HepG2 (cell line): ENCODE data around the gene WDR48. TPM values are rescaled to one million over a fixed set of nuclear protein-coding genes. Genes with fewer than 3 reads are reported as not detected.

Experiments used
- ATAC-seq: fragments of 200-7000 bp; cut with Tn5 transposase; 3 replicates; pipeline ENCODE4 v1.9.1; 2020; ENCODE audit warnings: mild to moderate bottlenecking, moderate library complexity
- BruUV-seq: library from RNA; stranded (reverse); fragments of 400-500 nt; replicated peaks from 2 replicates; lab custom pipeline; 2021; lab: Mats Ljungman, UMichigan
- CTCF ChIA-PET: fragments of 300-600 bp; formaldehyde crosslinking; extraction: SDS; loops from one replicate; lab custom pipeline; 2021; ENCODE audit warnings: low total read pairs, inconsistent platforms, low intra/inter-chr PET ratio; lab: Yijun Ruan, JAX
- POLR2A ChIA-PET: fragments of 350-600 bp; sonication (Branson Sonifier 250); formaldehyde crosslinking; loops from one replicate; lab custom pipeline; 2020; ENCODE audit warnings: antibody characterized with exemption, inconsistent platforms; lab: Yijun Ruan, JAX
- DNase-seq: peaks from one replicate; pipeline ENCODE4 v3.0.0-alpha.2; 2015; ENCODE audit warnings: low spot score
- FAIRE-seq: peaks from 3 replicates; lab custom pipeline; 2011; peaks lifted over from hg19 to GRCh38; lab: Jason Lieb, UNC
- H2AFZ ChIP-seq: one replicate; pipeline ENCODE4 v1.6.1; 2011; ENCODE audit warnings: low read length, inconsistent platforms
- H3K27ac ChIP-seq: fragments of 300-600 bp; 3 replicates; pipeline ENCODE4 v1.8.0; 2011; ENCODE audit warnings: mixed run types, mild to moderate bottlenecking, mixed read lengths, low read length, inconsistent platforms; ENCODE audit not compliant: insufficient read depth; ENCODE audit errors: extremely low read length
- H3K27me3 ChIP-seq, 2 experiments: fragments of 200-600 bp in 1 of 2; 2 replicates in 1 of 2; 3 replicates in 1 of 2; pipeline versions ENCODE4 v1.6.0 to v1.8.0; 2011; ENCODE audit warnings: low read length in 2 of 2, mild to moderate bottlenecking in 2 of 2, moderate library complexity in 2 of 2, inconsistent platforms in 1 of 2; ENCODE audit not compliant: insufficient read depth in 2 of 2, control insufficient read depth in 1 of 2
- H3K36me3 ChIP-seq, 2 experiments: fragments of 200-600 bp in 1 of 2; replicated peaks in 1 of 2; 2 replicates in 1 of 2; 3 replicates in 1 of 2; pipeline versions ENCODE4 v1.5.1 to v1.8.0; 2011; ENCODE audit warnings: low read length in 2 of 2, inconsistent platforms in 1 of 2; ENCODE audit not compliant: insufficient read depth in 2 of 2, control insufficient read depth in 1 of 2
- H3K4me1 ChIP-seq: 2 replicates; pipeline ENCODE4 v1.5.1; 2012; ENCODE audit warnings: low read length, inconsistent platforms; ENCODE audit not compliant: insufficient read depth
- H3K4me2 ChIP-seq: 2 replicates; pipeline ENCODE4 v1.6.0; 2011; ENCODE audit warnings: low read depth, low read length, inconsistent platforms
- H3K4me3 ChIP-seq, 3 experiments: fragments of 200-600 bp in 1 of 3; sonication (generic), shearing (Covaris generic) in 1 of 3; replicated peaks in 1 of 3; 2 replicates each; pipeline ENCODE4 v1.5.1; 2011 to 2016; ENCODE audit warnings: low read length in 3 of 3, inconsistent platforms in 2 of 3, low read depth in 2 of 3, mild to moderate bottlenecking in 2 of 3, control low read depth in 1 of 3, mixed read lengths in 1 of 3; ENCODE audit not compliant: insufficient read depth in 1 of 3
- H3K79me2 ChIP-seq: one replicate; pipeline ENCODE4 v1.6.1; 2011; ENCODE audit warnings: low read length, inconsistent platforms; ENCODE audit not compliant: insufficient read depth
- H3K9ac ChIP-seq: 2 replicates; pipeline ENCODE4 v1.6.0; 2011; ENCODE audit warnings: mild to moderate bottlenecking, low read depth, low read length, inconsistent platforms; ENCODE audit not compliant: insufficient read depth
- H3K9me3 ChIP-seq: 2 replicates; pipeline ENCODE4 v1.5.1; 2012; ENCODE audit warnings: mild to moderate bottlenecking, low read length
- H4K20me1 ChIP-seq: 2 replicates; pipeline ENCODE4 v1.6.0; 2011; ENCODE audit warnings: inconsistent platforms, mild to moderate bottlenecking, low read length, moderate library complexity; ENCODE audit not compliant: insufficient read depth
- ARHGAP35 ChIP-seq: sonication (generic); formaldehyde crosslinking; IDR thresholded peaks from 2 replicates; pipeline ENCODE4 v1.9.0; 2022; ENCODE audit warnings: mild to moderate bottlenecking, inconsistent platforms, moderate library complexity, missing genetic modification reagents, borderline replicate concordance
- ATF1 ChIP-seq: IDR thresholded peaks from 2 replicates; pipeline ENCODE4 v1.6.1; 2016; ENCODE audit warnings: mild to moderate bottlenecking, control low read depth
- BCL6 ChIP-seq: IDR thresholded peaks from 2 replicates; pipeline ENCODE4 v1.6.1; 2016; ENCODE audit warnings: missing genetic modification reagents, missing compliant biosample characterization
- HDAC2 ChIP-seq: sonication (generic); formaldehyde crosslinking; IDR thresholded peaks from 2 replicates; pipeline ENCODE4 v1.4.0; 2020; ENCODE audit warnings: missing genetic modification reagents
- HNF4G ChIP-seq, 2 experiments: sonication (generic) in 1 of 2; formaldehyde crosslinking in 1 of 2; IDR thresholded peaks; 2 replicates each; pipeline versions ENCODE4 v1.4.0 to v1.6.1; 2011 to 2020; ENCODE audit warnings: borderline replicate concordance in 2 of 2, low read depth in 2 of 2, mild to moderate bottlenecking in 2 of 2, low read length in 1 of 2, missing genetic modification reagents in 1 of 2, moderate library complexity in 1 of 2
- IRX3 ChIP-seq: sonication (generic); formaldehyde crosslinking; IDR thresholded peaks from 2 replicates; pipeline ENCODE4 v1.8.1; 2023; ENCODE audit warnings: mild to moderate bottlenecking, low read depth, missing genetic modification reagents, borderline replicate concordance
- ISX ChIP-seq: sonication (generic); formaldehyde crosslinking; conservative IDR thresholded peaks from 2 replicates; pipeline ENCODE4 v1.5.0; 2020; ENCODE audit warnings: missing genetic modification reagents
- JUNB ChIP-seq: sonication (generic); formaldehyde crosslinking; IDR thresholded peaks from 2 replicates; pipeline ENCODE4 v1.8.0; 2022; ENCODE audit warnings: missing genetic modification reagents, mild to moderate bottlenecking, borderline replicate concordance
- MXI1 ChIP-seq: IDR thresholded peaks from 3 replicates; pipeline ENCODE4 v1.6.1; 2012; ENCODE audit warnings: low read depth, low read length, inconsistent platforms, borderline replicate concordance
- NFE2L1 ChIP-seq: sonication (generic); formaldehyde crosslinking; IDR thresholded peaks from 2 replicates; pipeline ENCODE4 v1.4.0; 2020; ENCODE audit warnings: missing genetic modification reagents, mild to moderate bottlenecking, borderline replicate concordance
- NFRKB ChIP-seq: fragments of 450-650 bp; IDR thresholded peaks from 2 replicates; pipeline ENCODE4 v1.6.1; 2017
- PHF5A ChIP-seq: IDR thresholded peaks from one replicate; pipeline ENCODE4 v1.6.1; 2018; ENCODE audit warnings: low read depth, missing genetic modification reagents; ENCODE audit not compliant: unreplicated experiment
- POGZ ChIP-seq: sonication (generic); formaldehyde crosslinking; IDR thresholded peaks from 2 replicates; pipeline ENCODE4 v1.4.0; 2020; ENCODE audit warnings: mild to moderate bottlenecking, missing genetic modification reagents
- RAD21 ChIP-seq: fragments of 450-650 bp; formaldehyde crosslinking; IDR thresholded peaks from 2 replicates; pipeline ENCODE4 v1.5.0; 2020; ENCODE audit warnings: mild to moderate bottlenecking
- RBFOX2 ChIP-seq: fragments of 200-400 bp; formaldehyde crosslinking; IDR thresholded peaks from 2 replicates; pipeline ENCODE4 v1.6.1; 2017; ENCODE audit warnings: low read depth, mild to moderate bottlenecking, low read length
- SAP130 ChIP-seq: IDR thresholded peaks from 2 replicates; pipeline ENCODE4 v1.6.1; 2016; ENCODE audit warnings: low read depth
- YEATS2 ChIP-seq: sonication (generic); formaldehyde crosslinking; IDR thresholded peaks from 2 replicates; pipeline ENCODE4 v1.4.0; 2020; ENCODE audit warnings: missing genetic modification reagents, borderline replicate concordance
- ZBTB38 ChIP-seq: sonication (generic); formaldehyde crosslinking; IDR thresholded peaks from 2 replicates; pipeline ENCODE4 v1.5.1; 2020; ENCODE audit warnings: mild to moderate bottlenecking, missing genetic modification reagents
- ZFX ChIP-seq: sonication (generic); formaldehyde crosslinking; IDR thresholded peaks from 2 replicates; pipeline ENCODE4 v1.4.0; 2020; ENCODE audit warnings: mild to moderate bottlenecking, low read depth, missing genetic modification reagents, moderate library complexity
- ZNF101 ChIP-seq: sonication (generic); formaldehyde crosslinking; IDR thresholded peaks from 2 replicates; pipeline ENCODE4 v1.4.0; 2020; ENCODE audit warnings: mild to moderate bottlenecking, low read depth, missing genetic modification reagents, borderline replicate concordance
- ZNF292 ChIP-seq: sonication (generic); formaldehyde crosslinking; IDR thresholded peaks from 2 replicates; pipeline ENCODE4 v1.8.1; 2022; ENCODE audit warnings: mild to moderate bottlenecking, low read depth, missing genetic modification reagents, borderline replicate concordance
- ZNF768 ChIP-seq: sonication (generic); formaldehyde crosslinking; IDR thresholded peaks from 2 replicates; pipeline ENCODE4 v1.4.0; 2020; ENCODE audit warnings: missing genetic modification reagents
- WGBS: methylation state at CpG from one replicate; pipeline ENCODE4 v1.1.6; 2017; ENCODE audit warnings: low lambda C conversion rate; 5-methylcytosine and 5-hydroxymethylcytosine counted together
- in situ Hi-C: cut with HindIII; loops from 2 replicates; pipeline ENCODE4 v1.10.0; 2017; ENCODE audit warnings: low pct_unique_long_range_greater_than_20kb; ENCODE audit not compliant: extremely low pct_ligation_motif_present
- intact Hi-C: fragments of 100-400 bp; cut with micrococcal nuclease; formaldehyde crosslinking; loops from one replicate; pipeline ENCODE4 v1.10.0; 2022; ENCODE audit not compliant: unreplicated experiment
- polyA plus RNA-seq, 8 experiments: library from polyadenylated mRNA; depleted of rRNA in 3 of 8; stranded (reverse) in 7 of 8; unstranded in 1 of 8; fragments of >200 nt; fragmentation: Illumina TruSeq in 4 of 8; extraction: Trizol in 4 of 8; gene quantifications; 2 replicates each; pipeline versions ENCODE4 v1.2.1 to v1.2.3, GENCODE V29; 2011 to 2016; ENCODE audit warnings: low read depth in 4 of 8, missing spikeins in 1 of 8, mixed read lengths in 1 of 8; ENCODE audit not compliant: insufficient read depth in 1 of 8
- total RNA-seq, 5 experiments: library from RNA; depleted of rRNA; stranded (reverse); fragments of >200 nt; fragmentation: Illumina TruSeq; extraction: Trizol; gene quantifications; 2 replicates each; pipeline ENCODE4 v1.2.3, GENCODE V29; 2016; ENCODE audit warnings: low read depth in 1 of 5
- TF ChIP-seq, protein P1 (sequence below): sonication (generic); formaldehyde crosslinking; IDR thresholded peaks from 2 replicates; pipeline ENCODE4 v1.5.0; 2020; ENCODE audit warnings: mild to moderate bottlenecking, missing genetic modification reagents, borderline replicate concordance
- TF ChIP-seq, protein P2 (sequence below): sonication (generic); formaldehyde crosslinking; IDR thresholded peaks from 2 replicates; pipeline ENCODE4 v1.5.0; 2020; ENCODE audit warnings: missing genetic modification reagents, mild to moderate bottlenecking, borderline replicate concordance

Gene WDR48
- total and polyA plus RNA-seq, 2 of the 13 experiments (the other 11 are each of a cell fraction or from before 2014, with no cell fraction given) = 29.2 to 31.2 TPM

DNA sequence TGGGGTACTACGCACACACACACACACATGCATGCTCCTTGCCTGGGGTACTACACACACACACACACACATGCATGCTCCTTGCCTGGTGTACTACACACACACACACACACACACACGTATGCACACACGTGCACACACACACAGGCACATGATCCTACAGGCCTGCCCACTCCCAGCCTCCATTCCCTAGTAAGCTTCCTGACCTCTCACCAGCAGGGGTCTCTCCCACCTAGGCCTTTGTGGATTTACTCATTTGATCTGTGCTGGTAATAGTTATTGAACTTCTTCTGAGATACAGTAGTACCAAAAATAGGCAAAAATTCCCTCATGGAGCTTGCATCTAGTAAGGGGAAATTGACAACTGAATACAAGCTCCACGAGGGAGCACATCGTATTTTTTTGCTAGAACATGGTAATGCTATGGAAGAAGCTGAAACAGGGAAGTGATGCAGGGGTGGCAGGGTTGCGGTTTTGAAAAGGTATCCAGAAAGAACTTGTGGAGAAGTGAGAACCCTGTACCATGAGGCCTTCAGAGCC lies 74.8 kb downstream of the WDR48 start:
- H3K27ac ChIP-seq = no peak overlapping the region
- no peaks in the 10 kb centered on the region for H3K36me3 ChIP-seq
- intact Hi-C loops = loop anchor here (1.0 to 5.0 kb wide), 3 partner anchors 63 to 162 kb away; no protein-coding TSS in a partner anchor
- H3K27me3 ChIP-seq = no peaks in the 10 kb centered on the region
- H3K4me2 ChIP-seq = peak overlapping the region; percentile 9; the same call in 1 of the 2 replicates
- H3K4me3 ChIP-seq = no peak overlapping the region
- no peak overlapping the region for H3K9ac ChIP-seq
- H4K20me1 ChIP-seq = no peaks in the 10 kb centered on the region; the same call in 1 of the 2 replicates
- POLR2A ChIA-PET = interaction anchor here (1.2 to 1.8 kb wide), 2 partner anchors 16 to 162 kb away, joined by 4 to 5 read pairs; no protein-coding TSS in a partner anchor
- FAIRE-seq (peak; percentile 58), DNase-seq (peak; percentile 56), ATAC-seq (peak; percentile 90)
- 30% methylated on average over 6 of the region's 6 CpGs for WGBS
- no TSS peak for BruUV-seq
- in situ Hi-C loops = loop anchor here (5.0 kb wide), 2 partner anchors 61 to 161 kb away; no protein-coding TSS in a partner anchor
- no peaks in the 10 kb centered on the region for H3K9me3 ChIP-seq
- H3K79me2 ChIP-seq = no peaks in the 10 kb centered on the region
- CTCF ChIA-PET = interaction anchor here (0.9 to 3.2 kb wide), 6 partner anchors 30 to 165 kb away, joined by 3 to 20 read pairs (median 4); no protein-coding TSS in a partner anchor
- H2AFZ ChIP-seq = no peak overlapping the region
- H3K4me1 ChIP-seq = peaks cover 13% of the 10 kb centered on the region
- TF ChIP-seq POGZ (CRISPR knock-in tag) (no peak), NFE2L1 (no peak), PHF5A (CRISPR knock-in tag) (no peak), ZNF292 (CRISPR knock-in tag) (no peak), SAP130 (0 out of 2 replicates have a peak, but pooled peaks have one; percentile 12), RAD21 (peak; percentile 79), IRX3 (CRISPR knock-in tag) (no peak), ZFX (CRISPR knock-in tag) (no peak; the same call in 1 of the 2 replicates), NFRKB (no peak), JUNB (CRISPR knock-in tag) (no peak), ZNF101 (CRISPR knock-in tag) (no peak), ISX (CRISPR knock-in tag) (no peak), HNF4G (IDR thresholded peaks at IDR 0.05; ENCODE audit: borderline replicate concordance, low read depth, low read length) (no peak), HNF4G (CRISPR knock-in tag; IDR thresholded peaks at IDR 0.05; ENCODE audit: borderline replicate concordance, low read depth) (no peak), HDAC2 (CRISPR knock-in tag) (no peak), ATF1 (CRISPR knock-in tag) (no peak), BCL6 (CRISPR knock-in tag) (no peak), ARHGAP35 (CRISPR knock-in tag) (no peak), MXI1 (0 out of 3 replicates have a peak, but pooled peaks have one; percentile 18), ZNF768 (CRISPR knock-in tag) (no peak), YEATS2 (CRISPR knock-in tag) (no peak), RBFOX2 (no peak), ZBTB38 (CRISPR knock-in tag) (no peak)
- TF ChIP-seq, protein P1, sequence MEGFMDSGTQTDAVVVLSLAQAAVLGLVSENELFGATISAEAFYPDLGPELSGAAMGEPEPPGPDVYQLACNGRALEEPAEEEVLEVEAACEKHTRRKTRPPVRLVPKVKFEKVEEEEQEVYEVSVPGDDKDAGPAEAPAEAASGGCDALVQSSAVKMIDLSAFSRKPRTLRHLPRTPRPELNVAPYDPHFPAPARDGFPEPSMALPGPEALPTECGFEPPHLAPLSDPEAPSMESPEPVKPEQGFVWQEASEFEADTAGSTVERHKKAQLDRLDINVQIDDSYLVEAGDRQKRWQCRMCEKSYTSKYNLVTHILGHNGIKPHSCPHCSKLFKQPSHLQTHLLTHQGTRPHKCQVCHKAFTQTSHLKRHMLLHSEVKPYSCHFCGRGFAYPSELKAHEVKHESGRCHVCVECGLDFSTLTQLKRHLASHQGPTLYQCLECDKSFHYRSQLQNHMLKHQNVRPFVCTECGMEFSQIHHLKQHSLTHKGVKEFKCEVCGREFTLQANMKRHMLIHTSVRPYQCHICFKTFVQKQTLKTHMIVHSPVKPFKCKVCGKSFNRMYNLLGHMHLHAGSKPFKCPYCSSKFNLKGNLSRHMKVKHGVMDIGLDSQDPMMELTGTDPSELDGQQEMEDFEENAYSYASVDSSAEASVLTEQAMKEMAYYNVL (CRISPR knock-in tag) = no peak
- TF ChIP-seq, protein P2, sequence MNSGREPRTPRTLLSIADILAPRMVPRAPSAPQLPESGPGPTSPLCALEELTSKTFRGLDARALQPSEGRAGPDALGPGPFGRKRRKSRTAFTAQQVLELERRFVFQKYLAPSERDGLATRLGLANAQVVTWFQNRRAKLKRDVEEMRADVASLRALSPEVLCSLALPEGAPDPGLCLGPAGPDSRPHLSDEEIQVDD (CRISPR knock-in tag) = no peak
